Astrocyte (in vitro differentiated cells and primary cell): ENCODE data around the gene SYT5. TPM values are rescaled to one million over a fixed set of nuclear protein-coding genes. Genes with fewer than 3 reads are reported as not detected.
"Not testable (repeated sequence)": the region's sequence is repeated elsewhere in the genome, so short reads cannot be mapped to it uniquely, and the experiment has no call there.

Experiments
- DNase-seq: peaks from one replicate; pipeline ENCODE4 v3.0.0-alpha.2; 2010; ENCODE audit warnings: low read depth
- FAIRE-seq: peaks from 2 replicates; lab custom pipeline; 2011; peaks lifted over from hg19 to GRCh38; lab: Jason Lieb, UNC
- H2AFZ ChIP-seq: 2 replicates; pipeline ENCODE4 v1.6.0; 2012; ENCODE audit warnings: low read depth, low read length, inconsistent platforms
- H3K27ac ChIP-seq: 2 replicates; pipeline ENCODE4 v1.5.1; 2011; ENCODE audit warnings: low read depth, low read length, inconsistent platforms
- H3K27me3 ChIP-seq: 2 replicates; pipeline ENCODE4 v1.6.0; 2011; ENCODE audit warnings: low read length, inconsistent platforms; ENCODE audit not compliant: insufficient read depth
- H3K36me3 ChIP-seq: 2 replicates; pipeline ENCODE4 v1.5.1; 2011; ENCODE audit warnings: low read length, inconsistent platforms; ENCODE audit not compliant: insufficient read depth
- H3K4me1 ChIP-seq: 2 replicates; pipeline ENCODE4 v1.5.1; 2011; ENCODE audit warnings: low read length, inconsistent platforms; ENCODE audit not compliant: insufficient read depth
- H3K4me2 ChIP-seq: 2 replicates; pipeline ENCODE4 v1.6.0; 2012; ENCODE audit warnings: low read length, inconsistent platforms
- H3K4me3 ChIP-seq: 2 replicates; pipeline ENCODE4 v1.5.1; 2011; ENCODE audit warnings: low read depth, mild to moderate bottlenecking, low read length, inconsistent platforms; ENCODE audit not compliant: insufficient read depth
- H3K79me2 ChIP-seq: 2 replicates; pipeline ENCODE4 v1.6.0; 2012; ENCODE audit warnings: mild to moderate bottlenecking, low read length, inconsistent platforms; ENCODE audit not compliant: insufficient read depth
- H3K9ac ChIP-seq: 2 replicates; pipeline ENCODE4 v1.6.0; 2012; ENCODE audit warnings: mild to moderate bottlenecking, low read length, inconsistent platforms
- H3K9me3 ChIP-seq: 2 replicates; pipeline ENCODE4 v1.5.1; 2012; ENCODE audit warnings: low read depth, mild to moderate bottlenecking, low read length, inconsistent platforms; ENCODE audit not compliant: insufficient read depth
- H4K20me1 ChIP-seq: 2 replicates; pipeline ENCODE4 v1.6.0; 2012; ENCODE audit warnings: low read length, inconsistent platforms; ENCODE audit not compliant: insufficient read depth
- H3K27ac Mint-ChIP-seq: one replicate; pipeline ENCODE4 v1.8.0; 2021; ENCODE audit warnings: mild to moderate bottlenecking, mixed read lengths; ENCODE audit not compliant: unreplicated experiment
- H3K27me3 Mint-ChIP-seq: one replicate; pipeline ENCODE4 v1.8.0; 2021; ENCODE audit warnings: low read depth, mixed read lengths; ENCODE audit not compliant: unreplicated experiment
- H3K36me3 Mint-ChIP-seq: one replicate; pipeline ENCODE4 v1.8.0; 2021; ENCODE audit warnings: low read depth, mixed read lengths; ENCODE audit not compliant: unreplicated experiment
- H3K4me1 Mint-ChIP-seq: one replicate; pipeline ENCODE4 v1.8.0; 2021; ENCODE audit warnings: low read depth, mixed read lengths; ENCODE audit not compliant: unreplicated experiment
- H3K4me3 Mint-ChIP-seq: one replicate; pipeline ENCODE4 v1.8.0; 2021; ENCODE audit warnings: mild to moderate bottlenecking, moderate library complexity, mixed read lengths; ENCODE audit not compliant: unreplicated experiment
- H3K9me3 Mint-ChIP-seq: one replicate; pipeline ENCODE4 v1.8.0; 2021; ENCODE audit warnings: mild to moderate bottlenecking, mixed read lengths; ENCODE audit not compliant: unreplicated experiment
- EZH2 ChIP-seq: IDR thresholded peaks from 2 replicates; pipeline ENCODE4 v1.6.1; 2012; ENCODE audit warnings: mild to moderate bottlenecking, low read length, inconsistent platforms; ENCODE audit not compliant: insufficient read depth
- total RNA-seq: library from RNA; stranded (reverse); gene quantifications from 2 replicates; pipeline ENCODE4 v1.2.1, GENCODE V29; 2021
- TF ChIP-seq, protein P1 (sequence below): IDR thresholded peaks from 2 replicates; pipeline ENCODE4 v1.5.1; 2011; ENCODE audit warnings: low read depth, mild to moderate bottlenecking, inconsistent platforms, low read length, moderate library complexity; ENCODE audit not compliant: insufficient read depth

The SYT5 gene
- total RNA-seq, 1 donor from 2014 or later = 1.1 TPM

DNA sequence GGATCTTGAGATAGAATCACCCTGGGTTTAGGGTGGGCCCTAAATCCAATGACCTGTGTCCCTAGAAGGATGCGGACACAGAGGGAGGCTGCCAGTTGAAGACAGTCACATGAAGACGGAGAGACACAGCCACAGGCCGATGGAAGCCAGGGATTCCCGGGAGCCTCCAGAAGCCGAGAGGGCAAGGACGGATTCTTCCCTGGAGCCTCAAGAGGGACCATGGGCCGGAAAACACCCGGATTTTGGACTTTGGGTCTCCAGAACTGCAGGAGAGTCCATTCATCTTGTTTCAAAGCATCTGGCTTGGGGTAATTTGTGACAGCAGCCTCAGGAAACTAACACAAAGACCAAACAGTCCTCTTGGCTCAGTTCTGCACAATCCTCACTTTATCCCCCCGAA, 46.2 kb upstream of the SYT5 start:
- Histone ChIP-seq H3K79me2 (no peaks in the 10 kb centered on the region), H3K4me1 (no peaks in the 10 kb centered on the region), H3K4me3 (no peak overlapping the region), H3K27me3 (no peaks in the 10 kb centered on the region), H4K20me1 (peaks cover 47% of the 10 kb centered on the region), H3K4me2 (no peak overlapping the region), H3K9me3 (no peaks in the 10 kb centered on the region), H3K27ac (no peak overlapping the region), H2AFZ (no peak overlapping the region), H3K9ac (no peak overlapping the region), H3K36me3 (no peaks in the 10 kb centered on the region)
- H3K27me3 Mint-ChIP-seq = no peaks in the 10 kb centered on the region
- no peak overlapping the region for H3K4me3 Mint-ChIP-seq
- DNase-seq = no peak
- no peaks in the 10 kb centered on the region for H3K4me1 Mint-ChIP-seq
- FAIRE-seq = no peak
- H3K9me3 Mint-ChIP-seq = no peaks in the 10 kb centered on the region
- peaks cover 18% of the 10 kb centered on the region for H3K36me3 Mint-ChIP-seq
- no peak overlapping the region for H3K27ac Mint-ChIP-seq
- TF ChIP-seq EZH2 = no peak
- TF ChIP-seq, protein P1, sequence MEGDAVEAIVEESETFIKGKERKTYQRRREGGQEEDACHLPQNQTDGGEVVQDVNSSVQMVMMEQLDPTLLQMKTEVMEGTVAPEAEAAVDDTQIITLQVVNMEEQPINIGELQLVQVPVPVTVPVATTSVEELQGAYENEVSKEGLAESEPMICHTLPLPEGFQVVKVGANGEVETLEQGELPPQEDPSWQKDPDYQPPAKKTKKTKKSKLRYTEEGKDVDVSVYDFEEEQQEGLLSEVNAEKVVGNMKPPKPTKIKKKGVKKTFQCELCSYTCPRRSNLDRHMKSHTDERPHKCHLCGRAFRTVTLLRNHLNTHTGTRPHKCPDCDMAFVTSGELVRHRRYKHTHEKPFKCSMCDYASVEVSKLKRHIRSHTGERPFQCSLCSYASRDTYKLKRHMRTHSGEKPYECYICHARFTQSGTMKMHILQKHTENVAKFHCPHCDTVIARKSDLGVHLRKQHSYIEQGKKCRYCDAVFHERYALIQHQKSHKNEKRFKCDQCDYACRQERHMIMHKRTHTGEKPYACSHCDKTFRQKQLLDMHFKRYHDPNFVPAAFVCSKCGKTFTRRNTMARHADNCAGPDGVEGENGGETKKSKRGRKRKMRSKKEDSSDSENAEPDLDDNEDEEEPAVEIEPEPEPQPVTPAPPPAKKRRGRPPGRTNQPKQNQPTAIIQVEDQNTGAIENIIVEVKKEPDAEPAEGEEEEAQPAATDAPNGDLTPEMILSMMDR = no peak

- no peaks in the 10 kb centered on the region for H3K36me3 ChIP-seq
- no peaks in the 10 kb centered on the region for H3K9me3 Mint-ChIP-seq
- no peak overlapping the region for H3K4me2 ChIP-seq
- no peak overlapping the region for H2AFZ ChIP-seq
- H3K4me3 Mint-ChIP-seq = peak overlapping the region; percentile 34
- no peak overlapping the region for H3K27ac Mint-ChIP-seq
- peaks cover 47% of the 10 kb centered on the region for H4K20me1 ChIP-seq
- TF ChIP-seq, protein P1 = no peak
- TF ChIP-seq EZH2 = no peak
- no peak overlapping the region for H3K27ac ChIP-seq
- FAIRE-seq = no peak
- H3K36me3 Mint-ChIP-seq = peaks cover 18% of the 10 kb centered on the region
- no peak for DNase-seq
- no peaks in the 10 kb centered on the region for H3K4me1 ChIP-seq
- H3K4me1 Mint-ChIP-seq = no peaks in the 10 kb centered on the region
- H3K27me3 ChIP-seq = no peaks in the 10 kb centered on the region
- no peaks in the 10 kb centered on the region for H3K79me2 ChIP-seq
- no peak overlapping the region for H3K4me3 ChIP-seq
- H3K9me3 ChIP-seq = no peaks in the 10 kb centered on the region
- H3K27me3 Mint-ChIP-seq = no peaks in the 10 kb centered on the region
- no peak overlapping the region for H3K9ac ChIP-seq
Measured at GRCh38 chr19:55225415-55225958, 45.4 kb upstream of the SYT5 start.

DNA sequence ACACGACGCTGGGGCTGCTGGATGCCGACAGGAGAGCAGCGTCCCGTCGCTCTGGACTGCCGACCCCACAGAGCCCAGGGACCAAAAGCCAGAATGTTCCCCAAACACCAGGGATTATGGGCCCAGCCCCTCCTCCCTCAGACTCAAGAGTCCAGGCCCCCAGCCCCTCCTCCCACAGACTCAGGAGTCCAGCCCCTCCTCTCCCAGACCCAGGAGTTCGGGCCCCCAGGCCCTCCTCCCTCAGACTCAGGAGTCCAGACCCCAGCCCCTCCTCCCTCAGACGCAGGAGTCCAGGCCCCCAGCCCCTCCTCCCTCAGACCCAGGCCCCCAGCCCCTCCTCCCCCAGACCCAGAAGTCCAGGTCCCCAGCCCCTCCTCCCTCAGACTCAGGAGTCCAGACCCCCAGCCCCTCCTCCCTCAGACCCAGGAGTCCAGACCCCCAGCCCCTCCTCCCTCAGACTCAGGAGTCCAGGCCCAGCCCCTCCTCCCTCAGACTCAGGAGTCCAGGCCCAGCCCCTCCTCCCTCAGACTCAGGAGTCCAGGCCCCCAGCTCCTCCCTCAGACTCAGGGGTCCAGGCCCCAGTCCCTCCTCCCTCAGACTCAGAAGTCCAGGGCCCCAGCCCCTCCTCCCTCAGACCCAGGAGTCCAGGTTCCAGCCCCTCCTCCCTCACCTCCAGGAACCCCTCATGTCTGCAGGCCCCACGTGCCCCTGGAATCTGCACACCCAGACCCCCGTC, 44.8 kb upstream of the SYT5 start:
- peaks cover 50% of the 10 kb centered on the region for H4K20me1 ChIP-seq
- DNase-seq, FAIRE-seq, H3K9me3 ChIP-seq, H3K4me1 ChIP-seq, H3K27me3 ChIP-seq, H3K4me3 ChIP-seq, H2AFZ ChIP-seq, H3K9me3 Mint-ChIP-seq, H3K79me2 ChIP-seq, H3K4me2 ChIP-seq, H3K36me3 ChIP-seq, H3K27ac Mint-ChIP-seq, H3K27me3 Mint-ChIP-seq, H3K27ac ChIP-seq, H3K4me1 Mint-ChIP-seq, H3K9ac ChIP-seq: not testable (repeated sequence)
- Mint-ChIP-seq H3K36me3 (peaks cover 16% of the 10 kb centered on the region), H3K4me3 (peak overlapping the region; percentile 34)
